Embryonic facial prominence (tissue), 1 donor: ENCODE data around the gene DUSP8.

Source experiments
- DNase-seq: peaks from one replicate; pipeline ENCODE4 v3.0.0-alpha.2; 2016; ENCODE audit errors: extremely low spot score

DUSP8 gene

DNA sequence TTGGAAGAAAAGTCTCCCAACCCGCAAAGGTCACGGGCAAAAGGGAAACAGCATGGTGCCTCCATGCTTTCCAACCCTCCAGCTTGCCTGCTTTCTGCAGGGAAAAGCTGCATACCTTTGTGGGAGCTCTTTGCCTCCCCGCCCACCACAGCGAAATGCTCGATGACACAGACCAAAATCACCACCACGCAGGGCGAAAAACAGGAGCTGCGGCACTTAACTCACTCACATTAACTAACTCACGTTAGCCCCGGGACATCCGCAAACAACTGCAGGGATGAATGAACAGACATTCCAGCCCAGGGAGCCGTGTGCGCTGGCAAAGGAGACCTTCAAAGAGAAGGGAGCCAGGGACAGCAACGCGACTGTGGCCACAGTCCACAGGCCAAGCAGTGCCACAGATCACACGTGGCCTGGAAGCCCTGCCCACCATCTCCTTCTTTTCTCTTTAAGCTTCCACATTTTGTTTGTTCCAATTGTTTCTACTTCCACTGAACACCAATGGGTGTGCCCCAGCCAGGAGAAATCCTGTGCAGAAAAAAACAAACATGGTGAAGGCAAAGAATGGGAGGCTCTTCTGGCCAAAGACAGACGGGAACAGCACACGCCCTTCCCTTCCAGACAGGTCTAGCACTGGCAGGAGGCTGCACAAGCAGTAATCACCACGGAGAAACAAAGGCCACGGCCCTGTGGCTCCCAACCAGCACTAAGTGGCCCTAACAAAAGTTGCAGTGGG lies 39.3 kb downstream of the DUSP8 start:
- DNase-seq, result no peak

DNA sequence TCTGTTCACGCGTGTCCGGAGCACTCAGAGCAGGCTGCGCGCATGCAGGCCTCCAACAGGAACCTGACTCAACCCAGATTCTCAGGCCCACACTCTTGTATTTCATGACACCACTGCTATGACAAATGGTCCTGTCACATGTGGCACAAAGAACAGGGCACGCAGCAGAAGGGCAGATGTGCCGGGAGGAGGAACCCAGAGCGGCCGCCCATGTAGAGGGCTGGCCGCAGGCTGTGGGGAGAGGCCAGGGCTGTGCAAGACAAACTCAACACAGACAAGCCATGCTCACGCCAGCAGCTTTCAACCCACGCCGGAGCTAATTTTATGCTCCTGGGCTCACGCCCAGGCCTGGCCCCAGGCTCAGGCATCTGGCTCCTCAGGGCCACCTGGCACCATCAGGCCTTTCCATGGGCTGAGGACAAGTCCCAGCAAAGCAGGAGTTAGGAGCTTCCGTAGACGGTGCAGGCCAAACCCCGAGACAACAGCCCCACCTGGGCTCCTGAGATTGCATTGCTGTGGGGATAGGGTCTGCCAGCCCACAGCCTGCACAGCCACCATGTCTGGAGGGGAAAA lies 40.0 kb downstream of the DUSP8 start:
- no peak for DNase-seq

DNA sequence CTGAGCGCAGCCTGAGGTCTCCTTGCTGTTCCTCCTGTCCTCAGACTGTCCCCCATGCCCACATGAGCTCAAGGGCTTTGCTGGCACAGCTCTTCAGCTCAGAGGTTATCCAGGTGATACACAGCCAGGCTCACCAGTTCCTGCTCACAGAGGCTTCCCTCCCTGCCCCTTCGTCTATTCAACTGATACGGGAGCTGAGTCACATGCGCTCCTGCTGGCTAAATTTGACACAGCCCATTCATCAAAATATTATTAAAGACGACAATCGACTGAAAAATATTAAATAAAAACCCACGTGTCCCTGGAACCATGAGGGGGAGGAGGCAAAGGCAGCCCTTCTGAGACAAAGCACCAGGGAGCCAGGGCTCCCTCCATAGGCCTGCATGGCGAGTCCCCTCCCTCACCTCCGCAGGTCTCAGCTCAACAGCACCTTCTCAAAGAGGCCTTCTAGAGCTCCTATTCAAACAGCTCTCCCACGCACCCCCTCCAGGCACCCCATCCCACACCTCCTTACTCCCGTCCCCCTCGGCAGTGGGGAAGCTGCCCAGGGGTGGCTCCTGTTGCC lies 40.5 kb downstream of the DUSP8 start:
- DNase-seq, result no peak

DNA sequence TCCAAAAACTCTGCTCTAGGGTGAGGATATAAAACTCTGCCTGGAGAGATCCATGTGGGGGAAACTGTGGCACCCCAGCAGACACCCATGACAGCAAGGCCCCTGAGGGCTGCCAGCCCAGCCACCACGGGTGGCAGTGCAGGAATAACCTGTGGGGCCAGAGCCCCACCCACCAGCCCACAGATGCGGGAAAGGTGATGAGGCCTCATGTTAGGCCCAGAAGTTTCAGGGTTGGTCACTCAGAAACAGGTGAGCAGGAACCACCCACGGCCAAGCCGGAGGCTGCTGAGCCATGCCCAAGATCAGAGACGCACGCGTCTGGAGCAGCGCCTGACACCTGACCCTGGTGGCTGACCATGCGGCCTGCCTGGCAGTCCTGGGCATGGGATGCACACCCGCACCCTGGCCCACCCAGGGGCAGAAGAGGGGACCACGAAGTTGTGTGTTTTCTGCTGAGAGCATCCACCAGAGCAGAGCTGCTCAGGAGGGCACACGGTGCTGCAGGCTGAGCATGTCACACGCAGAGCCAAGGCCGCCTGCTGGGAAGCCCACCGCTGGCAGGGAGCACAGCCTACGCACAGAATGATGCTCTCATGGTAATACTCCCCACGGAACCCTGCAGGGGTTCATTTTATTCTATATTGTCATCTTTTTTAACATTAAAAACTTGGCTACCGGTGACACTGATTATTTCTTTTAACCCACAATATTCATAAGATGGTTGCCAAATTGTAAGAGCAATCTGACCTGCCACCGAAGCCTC lies 41.2 kb downstream of the DUSP8 start:
- no peak for DNase-seq

DNA sequence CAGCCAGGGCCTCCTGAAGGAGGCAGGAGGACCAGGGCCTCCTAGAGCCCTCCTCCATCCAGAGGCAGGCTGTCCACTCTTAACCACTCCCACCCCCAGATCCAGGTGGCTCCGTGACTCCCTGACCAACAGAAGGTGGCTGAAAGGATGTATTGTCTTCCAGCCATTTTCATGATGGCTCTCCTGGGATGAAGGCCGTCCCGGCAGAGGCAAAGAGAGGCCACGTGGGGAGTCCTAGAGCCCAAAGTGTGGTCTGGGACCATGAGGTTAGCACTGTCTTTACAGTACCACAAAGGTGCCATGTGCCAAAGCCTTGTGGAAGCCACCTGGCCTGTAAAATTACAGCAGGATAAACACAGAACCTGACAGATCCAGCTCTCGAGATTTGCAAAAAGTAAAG lies 42.3 kb downstream of the DUSP8 start:
- no peak for DNase-seq

DNA sequence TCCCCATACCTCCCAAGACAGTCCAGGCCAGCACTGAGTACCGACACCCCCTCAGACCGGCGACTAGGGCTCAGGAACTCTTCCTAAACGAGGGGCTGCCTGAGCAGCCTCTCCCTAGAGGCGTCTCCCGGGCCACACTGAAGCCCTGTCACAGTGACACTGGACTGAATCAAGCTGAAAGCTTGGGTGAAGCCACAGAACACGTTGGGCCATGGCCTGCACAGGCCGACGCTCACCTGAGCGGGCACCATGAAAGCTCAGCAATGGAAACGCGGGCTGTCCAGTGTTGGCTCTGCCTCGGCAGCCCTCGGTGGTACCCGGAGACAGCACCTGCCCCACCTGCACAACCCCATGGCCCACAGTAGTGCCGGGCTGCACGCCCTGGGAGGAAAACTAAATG lies 42.8 kb downstream of the DUSP8 start:
- no peak for DNase-seq

DNA sequence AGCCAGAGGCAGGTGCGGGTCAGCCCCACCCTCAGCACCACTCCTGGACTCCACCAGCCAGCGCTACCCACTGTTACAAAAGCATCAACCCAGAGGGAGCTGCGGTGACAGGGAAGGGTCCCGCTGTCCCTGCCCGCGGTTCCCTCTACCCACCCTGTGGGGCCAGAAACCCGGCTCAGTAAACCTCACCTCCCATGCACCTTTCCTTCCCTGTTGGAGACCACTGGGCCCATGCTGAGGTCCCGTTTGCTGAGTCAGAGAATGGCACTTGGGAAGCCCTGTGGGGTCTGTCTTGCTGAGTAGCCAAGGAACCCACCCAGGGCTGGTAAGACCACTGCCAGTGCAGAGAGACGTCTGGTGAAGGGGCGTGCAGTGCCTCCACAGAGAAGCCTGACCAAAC lies 43.4 kb downstream of the DUSP8 start:
- DNase-seq, result no peak

DNA sequence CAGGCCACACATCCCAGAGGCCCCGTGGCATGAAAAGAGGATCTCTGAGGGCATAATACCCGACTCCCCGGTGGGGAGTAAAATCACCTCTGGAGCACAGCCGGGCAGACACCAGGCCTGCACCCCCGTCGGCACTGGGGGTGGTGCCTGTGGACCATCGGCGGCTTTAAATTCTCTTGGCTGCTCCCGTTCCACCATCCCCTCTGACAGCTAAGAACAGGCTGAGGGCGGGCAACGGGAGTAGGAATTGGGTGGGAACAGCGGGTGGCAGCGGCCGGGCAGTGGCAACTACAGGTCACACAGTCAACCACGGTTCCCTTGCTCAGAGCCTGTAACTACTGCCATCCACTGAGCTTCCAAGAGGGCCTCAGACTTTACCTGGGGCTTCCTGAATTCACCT lies 45.3 kb downstream of the DUSP8 start:
- no peak for DNase-seq

DNA sequence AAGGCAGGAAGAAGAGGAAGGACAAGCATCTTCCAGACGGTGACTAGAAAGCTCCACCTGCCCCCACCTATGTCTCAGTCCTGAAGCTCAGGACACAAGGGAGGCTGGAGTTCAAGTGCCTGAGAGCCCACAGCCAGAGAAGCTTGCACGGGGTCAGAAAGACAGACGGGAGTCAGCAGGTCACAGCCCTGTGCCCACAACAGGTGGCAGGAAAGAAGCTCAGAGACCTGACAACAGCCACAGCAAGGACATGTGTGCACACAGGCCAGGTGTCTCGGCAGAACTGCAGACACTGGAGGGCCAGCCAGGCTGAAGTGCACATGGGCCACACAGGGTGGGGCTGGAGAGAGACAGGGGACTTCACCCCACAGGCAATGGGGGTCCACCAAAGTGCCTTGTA lies 48.3 kb downstream of the DUSP8 start:
- no peak for DNase-seq

DNA sequence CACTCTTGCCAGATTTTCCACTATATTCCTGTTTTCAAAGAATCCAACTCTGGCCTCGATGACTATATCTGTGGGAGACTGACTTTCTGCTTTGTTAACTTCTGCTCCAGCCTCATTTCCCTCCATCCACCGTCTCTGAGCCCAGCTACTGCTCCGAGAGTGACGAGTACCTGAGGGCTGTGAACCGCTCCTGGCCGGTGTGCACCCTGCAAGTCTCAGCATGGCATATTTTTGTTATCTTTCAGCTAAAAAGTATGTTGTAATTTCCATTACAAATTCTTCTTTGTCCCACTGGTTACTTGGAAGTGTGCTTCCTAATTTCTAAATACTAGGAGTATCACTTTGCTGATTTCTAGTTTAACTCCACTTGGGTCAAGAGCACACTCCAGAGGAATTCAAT lies 49.0 kb downstream of the DUSP8 start:
- DNase-seq, result no peak

DNA sequence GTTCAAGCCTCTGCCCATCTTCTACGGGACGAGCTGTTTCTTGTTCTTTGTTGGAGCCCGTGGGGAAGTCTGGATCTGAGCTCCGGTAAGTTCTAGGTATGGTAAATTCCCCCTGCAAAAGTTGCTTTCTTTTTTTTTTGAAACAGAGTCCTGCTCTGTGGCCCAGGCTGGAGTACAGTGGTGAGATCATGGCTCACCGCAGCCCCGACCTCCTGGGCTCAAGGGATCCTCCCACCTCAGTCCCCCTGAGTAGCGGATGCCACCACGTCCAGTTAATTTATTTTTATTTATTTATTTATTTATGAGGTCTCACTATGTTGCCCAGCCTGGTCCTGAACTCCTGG lies 50.0 kb downstream of the DUSP8 start:
- DNase-seq, result no peak

DNA sequence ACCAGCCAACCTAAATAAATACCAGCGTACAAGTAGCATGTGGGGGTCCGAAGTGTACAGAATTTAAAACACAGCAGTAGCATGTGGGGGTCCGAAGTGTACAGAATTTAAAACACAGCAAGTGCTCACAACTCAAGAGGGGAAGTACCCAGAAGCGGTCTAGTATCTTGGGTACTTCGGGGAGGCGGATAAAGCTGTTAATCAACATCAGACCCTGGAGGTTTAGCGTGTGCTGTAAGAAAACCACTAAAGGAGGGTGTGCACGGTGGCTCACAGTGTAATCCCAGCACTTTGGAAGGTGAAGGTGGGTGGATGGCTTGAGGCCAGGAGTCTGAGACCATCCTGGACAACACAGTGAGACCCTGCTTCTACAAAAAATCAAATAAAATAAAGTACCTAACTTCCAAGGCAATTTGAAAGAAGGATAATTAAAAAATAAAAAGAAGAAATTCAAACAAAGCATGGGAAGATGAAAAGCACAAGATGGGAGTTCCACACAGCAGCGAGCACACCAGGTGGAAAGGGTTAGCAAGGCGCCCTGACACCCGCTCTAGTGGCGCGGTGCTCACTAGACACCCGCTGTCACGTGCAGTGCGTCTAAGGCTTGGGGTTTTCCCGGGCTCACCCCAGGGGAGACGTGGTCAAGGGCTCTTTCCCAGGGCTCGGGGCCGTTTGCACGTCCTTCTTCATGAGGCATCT lies 50.5 kb downstream of the DUSP8 start:
- no peak for DNase-seq

DNA sequence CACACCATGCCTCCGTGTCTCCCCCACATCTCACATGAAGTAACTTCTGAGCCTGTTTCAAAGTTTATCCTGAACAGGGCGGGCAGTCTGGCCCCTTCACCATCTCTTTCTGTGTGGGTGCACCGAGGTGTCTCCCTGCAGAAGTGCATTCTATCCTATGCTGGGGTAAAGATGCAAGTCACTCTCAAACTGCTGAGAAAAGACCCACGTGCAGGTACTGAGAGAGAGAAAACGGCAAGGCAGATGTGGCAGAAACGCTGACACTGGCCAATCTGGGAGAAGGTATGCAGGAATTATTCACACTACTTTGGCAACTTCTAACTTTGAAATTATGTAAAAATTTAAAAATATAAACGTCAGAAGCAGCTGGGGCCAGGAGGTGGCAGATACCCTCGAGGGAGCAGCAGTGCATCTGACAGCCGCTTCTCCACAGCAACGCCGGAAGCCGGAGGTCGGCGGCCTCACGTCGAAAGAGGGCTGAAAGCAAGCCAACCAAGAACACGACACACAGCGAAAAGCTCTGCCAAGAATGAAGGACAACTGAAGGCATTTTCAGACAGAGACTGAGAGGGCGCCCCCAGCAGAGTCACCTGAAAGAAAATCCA lies 51.3 kb downstream of the DUSP8 start:
- no peak for DNase-seq

DNA sequence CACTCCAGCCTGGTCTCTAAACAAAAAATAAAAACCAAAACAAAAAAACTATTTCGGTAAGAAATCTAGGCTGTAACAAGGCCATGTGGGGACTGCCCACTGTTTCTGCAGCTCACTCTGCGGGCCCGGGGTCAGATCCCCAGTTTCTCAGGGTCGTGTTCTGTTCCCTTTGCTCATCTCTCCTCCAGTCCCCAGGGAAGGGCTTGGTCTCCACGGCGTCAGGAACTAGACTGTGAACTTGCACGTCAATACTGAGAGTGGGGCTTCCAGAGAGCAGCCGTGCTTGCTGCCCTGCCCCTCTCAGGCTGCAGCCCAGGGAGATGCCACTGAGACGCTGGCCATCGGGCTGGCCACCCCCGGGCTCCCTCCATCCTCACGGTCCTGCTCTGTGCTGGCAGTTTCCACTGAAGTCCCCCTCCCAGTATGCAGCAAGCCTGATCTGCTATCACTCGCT lies 51.8 kb downstream of the DUSP8 start:
- DNase-seq, result no peak

DNA sequence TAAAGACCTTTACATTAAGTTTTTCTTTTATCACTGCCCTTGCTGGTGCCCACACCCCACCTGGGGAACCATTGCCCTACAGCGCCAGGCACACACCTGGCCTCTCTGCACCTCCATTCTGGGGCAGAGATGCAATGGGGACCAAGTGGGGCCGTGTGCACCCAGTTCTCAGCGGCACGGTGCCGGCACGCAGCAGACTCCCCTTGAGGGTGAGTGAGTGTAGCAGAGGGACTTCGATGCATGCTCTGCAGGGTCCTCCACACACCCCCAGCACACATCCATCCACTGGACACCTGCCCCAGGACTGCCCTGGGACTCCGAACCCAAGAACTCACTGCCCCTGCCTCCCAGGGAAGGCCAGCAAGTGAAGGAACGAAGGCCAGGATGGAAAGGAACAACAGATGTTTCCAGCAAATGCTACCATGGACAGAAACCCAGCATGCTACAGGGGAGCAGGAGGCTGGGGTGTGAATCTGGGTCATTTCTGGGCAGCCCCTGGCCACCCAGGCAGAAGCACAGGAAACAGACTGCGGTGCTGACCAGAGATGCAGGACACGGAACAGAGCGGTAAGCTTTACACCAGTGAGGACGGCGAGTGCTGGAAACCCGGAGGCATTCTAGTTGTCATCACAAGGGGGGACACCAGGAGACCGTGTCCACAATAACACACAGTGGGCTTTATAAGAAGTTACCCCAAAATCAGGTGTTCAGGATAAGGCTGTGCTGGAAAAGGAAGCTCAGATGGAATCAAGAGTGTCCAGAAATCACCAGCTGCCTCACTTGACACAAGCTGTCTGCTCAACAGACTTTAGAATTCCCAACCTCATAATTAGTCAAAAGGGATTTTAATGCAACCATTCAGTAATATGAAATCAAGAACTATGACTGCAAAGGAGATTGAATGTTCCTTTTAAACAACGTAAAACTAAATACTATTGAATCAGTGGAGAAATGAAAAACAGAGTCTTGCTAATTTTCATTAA lies 52.8 kb downstream of the DUSP8 start:
- no peak for DNase-seq

DNA sequence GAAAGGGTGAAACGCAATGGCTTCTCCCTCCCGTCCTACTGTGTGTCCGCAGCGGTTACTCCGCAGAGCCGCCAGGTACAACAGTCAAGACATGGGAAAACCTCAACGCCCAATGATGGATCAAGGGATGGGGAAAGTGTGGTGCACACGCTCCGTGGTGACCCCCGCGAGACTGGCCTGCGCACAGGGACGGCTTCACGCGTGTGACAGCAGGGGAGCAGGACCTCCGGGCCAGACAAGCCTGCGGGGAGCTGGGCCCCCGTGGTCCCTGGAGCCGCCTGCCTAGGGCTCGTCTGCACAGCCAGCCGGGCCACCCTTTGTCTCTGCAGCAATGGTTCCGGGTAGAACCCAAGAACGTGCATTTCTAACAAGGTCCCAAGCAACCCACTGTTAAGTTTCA lies 53.8 kb downstream of the DUSP8 start:
- no peak for DNase-seq

DNA sequence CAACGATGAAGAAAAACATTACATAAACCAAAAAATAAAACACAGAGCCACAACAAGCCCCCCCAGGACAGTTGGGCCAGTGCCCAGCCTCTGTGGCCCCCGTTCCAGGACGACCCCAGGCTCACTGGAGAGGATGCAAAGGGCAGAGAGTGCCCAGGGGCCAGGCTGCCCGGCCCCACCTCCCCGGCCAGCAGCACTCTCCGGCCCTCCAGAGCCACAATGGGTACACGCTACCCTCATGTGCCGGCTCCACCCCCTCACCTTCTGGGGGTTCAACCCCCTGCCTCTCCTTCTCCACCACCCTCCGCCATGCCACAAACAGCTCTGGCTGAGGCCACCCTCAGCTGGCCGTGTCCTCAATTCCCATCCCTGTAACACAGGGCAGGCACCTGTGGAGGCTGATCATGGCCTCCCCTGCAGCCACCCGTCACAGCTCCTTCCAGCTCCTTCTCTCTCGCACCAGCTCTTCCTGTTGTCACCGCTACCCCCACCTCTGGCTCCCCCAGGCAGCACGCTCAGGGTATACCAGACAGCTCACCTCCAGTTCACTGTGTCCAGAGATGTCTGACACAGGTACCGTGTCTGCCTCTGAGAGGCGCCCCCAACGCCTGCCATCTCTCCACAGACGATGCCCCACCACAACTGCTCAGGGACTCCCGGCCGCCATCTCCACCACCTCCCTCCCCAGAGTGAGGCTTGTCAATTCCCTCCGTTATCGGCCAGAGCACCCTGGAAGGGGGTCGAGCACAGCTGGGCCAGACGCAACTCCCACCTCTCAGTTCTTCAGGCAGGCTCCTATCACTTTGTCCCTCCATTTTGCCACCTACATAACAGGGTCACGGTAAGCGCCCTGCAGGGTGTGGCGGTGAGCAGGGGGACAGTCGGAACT lies 54.7 kb downstream of the DUSP8 start:
- no peak for DNase-seq

DNA sequence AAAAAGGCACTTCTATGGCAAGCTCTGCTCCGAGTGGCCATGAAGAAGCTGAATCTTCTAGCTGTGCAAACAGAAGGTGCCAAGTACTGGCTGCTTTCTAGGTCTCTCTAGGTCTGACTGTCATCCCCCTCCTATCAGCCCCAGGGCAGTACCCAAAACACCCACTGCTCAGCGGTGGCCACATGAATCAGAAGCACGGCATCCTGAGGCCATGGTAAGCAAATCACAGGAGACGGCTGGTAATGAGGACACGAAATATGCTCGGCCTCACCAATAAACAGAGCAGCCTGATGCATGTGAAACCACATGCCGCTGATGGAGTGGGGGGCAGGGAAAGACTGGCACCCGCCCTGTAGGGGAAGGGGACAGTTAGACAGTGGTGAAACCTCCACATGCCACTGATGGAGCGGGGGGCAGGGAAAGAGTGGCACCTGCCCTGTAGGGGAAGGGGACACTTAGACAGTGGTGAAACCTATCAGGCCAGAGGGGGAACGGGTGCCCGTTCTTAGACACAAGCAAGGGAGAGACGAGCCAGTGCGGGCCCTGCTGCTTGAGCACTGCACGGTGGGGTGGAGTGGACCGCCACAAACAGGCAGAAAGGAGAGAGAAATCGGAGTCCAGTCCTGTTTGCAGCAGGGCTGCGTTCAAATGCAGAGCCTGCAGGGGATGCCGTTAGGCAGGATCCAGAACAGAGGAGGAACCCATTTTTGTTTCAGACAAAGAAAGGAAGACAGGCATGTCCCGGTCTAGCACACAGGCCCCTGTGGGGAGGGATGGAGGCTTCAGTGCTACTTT lies 55.6 kb downstream of the DUSP8 start:
- no peak for DNase-seq
